C4-2B (cell line): ENCODE measurements around the gene MAST4.

Experiments used
- CTCF ChIP-seq: fragments of 450-650 bp; conservative IDR thresholded peaks from 2 replicates; pipeline ENCODE4 v1.5.1; 2017; ENCODE audit warnings: mild to moderate bottlenecking
- ZFX ChIP-seq: fragments of 450-650 bp; IDR thresholded peaks from 2 replicates; pipeline ENCODE4 v1.6.1; 2017

DNA sequence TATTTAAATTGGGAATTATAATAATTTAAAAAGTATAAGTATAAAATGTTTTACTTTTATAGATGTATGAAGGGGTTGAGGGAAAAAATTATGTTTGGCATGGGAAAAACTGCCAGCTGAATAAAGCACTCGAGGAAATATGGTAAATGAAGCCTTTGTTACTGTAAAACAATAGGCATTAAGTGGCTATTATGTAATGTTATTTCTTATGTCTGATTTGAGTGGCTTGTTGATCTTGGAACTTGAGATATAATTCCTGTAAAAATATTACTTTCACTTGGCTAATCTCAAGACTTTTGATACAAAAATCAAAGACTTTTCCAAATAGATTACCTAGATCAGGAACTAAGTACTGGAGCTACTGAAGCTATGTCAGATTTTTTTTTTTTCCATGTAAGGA lies 417.5 kb downstream of the MAST4 start:
- TF ChIP-seq CTCF (no peak), ZFX (no peak)
